IPS-NIHi11 (cell line): ENCODE measurements around the gene RAP2B.

Source experiments
- DNase-seq: peaks from one replicate; pipeline ENCODE4 v3.0.0; 2012; ENCODE audit warnings: mixed read lengths, low spot score

The RAP2B gene

GRCh38 chr3:153160451-153161137 lies 1.4 kb upstream of the RAP2B start:
- DNase-seq = peak; percentile 75

- DNase-seq = peak; percentile 95
Measured at GRCh38 chr3:153161138-153161713, 800 bp upstream of the RAP2B start.

- peak; percentile 42 for DNase-seq
Measured at GRCh38 chr3:153162513-153163392, 727 bp downstream of the RAP2B start.

DNA sequence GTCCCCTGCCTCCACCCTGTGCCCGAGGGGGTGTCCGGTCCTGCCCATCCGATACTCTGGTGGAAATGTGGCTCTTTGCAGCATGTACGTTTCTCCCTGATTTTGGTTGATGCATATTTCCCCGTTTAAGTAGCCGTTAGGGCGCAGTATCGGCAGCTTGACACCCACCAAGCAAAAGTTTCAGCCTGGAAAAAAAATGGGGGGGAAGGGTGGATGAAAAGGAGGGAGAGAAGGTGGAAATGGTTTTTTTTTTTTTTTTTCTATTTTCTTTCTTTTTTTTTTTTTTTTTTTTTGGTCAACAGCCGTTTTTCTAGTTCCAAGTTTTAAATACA lies 1.3 kb downstream of the RAP2B start:
- DNase-seq = peak; percentile 10

DNA sequence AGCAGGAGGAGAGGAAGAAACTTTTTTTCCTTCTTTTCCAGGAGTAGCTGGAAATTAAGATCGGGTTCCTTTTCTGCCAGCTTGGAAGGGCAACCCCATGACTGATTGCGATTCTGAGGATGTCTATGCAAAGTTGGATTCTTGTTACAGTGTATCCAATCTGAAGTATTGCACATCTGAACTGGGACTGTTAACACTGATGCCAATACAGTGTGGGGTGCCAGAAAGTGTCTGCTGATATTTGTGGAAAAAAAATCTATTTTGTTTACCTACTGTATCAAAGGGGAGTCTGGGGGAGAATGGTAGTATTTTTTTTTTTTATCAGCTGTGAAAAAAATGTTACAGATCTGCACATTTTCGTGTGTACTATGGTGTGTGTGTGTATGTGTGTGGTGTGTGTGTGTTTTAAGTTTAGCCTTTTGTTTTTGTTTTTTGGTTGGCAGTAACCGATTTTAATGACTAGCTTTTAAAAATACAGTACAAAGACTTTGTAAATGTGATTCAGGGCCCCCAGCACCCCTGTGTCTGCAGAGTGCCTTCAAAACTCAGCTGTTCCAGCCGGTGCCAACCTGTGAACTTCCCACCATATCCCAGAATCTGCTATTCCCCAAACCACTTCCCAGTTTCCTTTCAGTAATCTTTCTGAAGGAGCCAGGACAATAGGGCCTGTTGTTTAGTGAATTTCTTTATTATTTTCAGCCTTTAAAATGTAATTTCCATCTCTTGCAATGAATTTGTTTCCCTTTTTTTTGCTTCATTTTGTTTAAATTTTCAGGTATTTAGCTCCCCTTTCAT lies 1.9 kb downstream of the RAP2B start:
- DNase-seq = no peak

- no peak for DNase-seq
Measured at GRCh38 chr3:153165261-153165681, 3.2 kb downstream of the RAP2B start.

DNA sequence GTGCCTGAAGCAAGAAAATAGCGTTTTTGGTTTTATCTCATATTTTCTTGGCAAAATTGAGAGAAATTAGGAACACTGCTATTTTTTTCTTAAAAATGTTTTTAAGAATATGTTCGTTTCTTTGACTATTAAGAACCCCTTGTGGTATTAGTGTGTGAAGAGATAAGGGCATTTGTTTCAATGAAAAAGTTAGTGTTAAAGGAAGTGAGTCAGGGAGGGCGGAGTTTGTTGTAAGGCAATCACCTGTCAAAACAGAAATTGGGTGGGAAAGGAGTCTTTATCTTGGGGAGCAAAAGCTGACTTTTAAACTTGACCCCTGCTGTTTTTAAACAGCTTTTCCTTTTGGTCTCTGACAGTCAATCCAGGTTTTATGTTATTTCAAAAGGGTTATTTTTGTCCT lies 4.2 kb downstream of the RAP2B start:
- no peak for DNase-seq

GRCh38 chr3:153166796-153167195 lies 4.8 kb downstream of the RAP2B start:
- DNase-seq = no peak

GRCh38 chr3:153169793-153170383 lies 7.9 kb downstream of the RAP2B start:
- no peak for DNase-seq

DNA sequence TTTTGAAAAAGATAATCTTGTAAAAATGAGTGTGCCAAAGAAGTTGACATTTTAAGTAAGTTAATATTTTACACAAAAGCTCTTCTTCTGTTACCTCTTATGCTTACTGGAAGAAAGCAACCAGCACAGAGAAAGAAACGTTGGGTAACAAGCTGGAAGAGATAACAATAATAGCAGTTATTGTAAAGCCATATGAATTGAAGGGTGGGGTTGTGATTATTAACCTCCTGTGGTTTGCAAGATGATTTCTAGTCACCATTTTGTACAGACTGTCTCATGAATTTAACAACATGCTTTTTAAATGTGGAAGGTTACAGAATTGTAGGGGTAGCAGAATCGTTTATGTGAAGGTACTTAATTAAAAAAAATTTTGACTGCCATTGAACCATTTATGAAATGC lies 9.2 kb downstream of the RAP2B start:
- no peak for DNase-seq

DNA sequence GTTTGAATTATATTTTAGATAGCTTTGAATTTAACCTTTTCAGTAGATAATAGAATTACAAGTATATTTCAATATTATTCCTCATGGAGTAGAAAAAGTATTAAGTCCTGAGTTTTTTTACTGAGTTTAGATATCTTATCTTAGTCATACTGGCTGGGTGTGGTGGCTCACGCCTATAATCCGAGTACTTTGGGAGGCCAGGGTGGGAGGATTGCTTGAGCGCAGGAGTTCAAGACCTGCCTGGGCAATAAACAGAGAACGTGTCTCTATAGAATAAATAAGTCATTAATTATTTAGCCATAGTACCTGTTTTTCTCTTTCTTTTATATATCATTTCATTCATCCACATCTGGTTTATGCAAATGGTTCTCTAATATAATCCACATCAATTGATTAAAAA lies 9.9 kb downstream of the RAP2B start:
- DNase-seq = no peak

DNA sequence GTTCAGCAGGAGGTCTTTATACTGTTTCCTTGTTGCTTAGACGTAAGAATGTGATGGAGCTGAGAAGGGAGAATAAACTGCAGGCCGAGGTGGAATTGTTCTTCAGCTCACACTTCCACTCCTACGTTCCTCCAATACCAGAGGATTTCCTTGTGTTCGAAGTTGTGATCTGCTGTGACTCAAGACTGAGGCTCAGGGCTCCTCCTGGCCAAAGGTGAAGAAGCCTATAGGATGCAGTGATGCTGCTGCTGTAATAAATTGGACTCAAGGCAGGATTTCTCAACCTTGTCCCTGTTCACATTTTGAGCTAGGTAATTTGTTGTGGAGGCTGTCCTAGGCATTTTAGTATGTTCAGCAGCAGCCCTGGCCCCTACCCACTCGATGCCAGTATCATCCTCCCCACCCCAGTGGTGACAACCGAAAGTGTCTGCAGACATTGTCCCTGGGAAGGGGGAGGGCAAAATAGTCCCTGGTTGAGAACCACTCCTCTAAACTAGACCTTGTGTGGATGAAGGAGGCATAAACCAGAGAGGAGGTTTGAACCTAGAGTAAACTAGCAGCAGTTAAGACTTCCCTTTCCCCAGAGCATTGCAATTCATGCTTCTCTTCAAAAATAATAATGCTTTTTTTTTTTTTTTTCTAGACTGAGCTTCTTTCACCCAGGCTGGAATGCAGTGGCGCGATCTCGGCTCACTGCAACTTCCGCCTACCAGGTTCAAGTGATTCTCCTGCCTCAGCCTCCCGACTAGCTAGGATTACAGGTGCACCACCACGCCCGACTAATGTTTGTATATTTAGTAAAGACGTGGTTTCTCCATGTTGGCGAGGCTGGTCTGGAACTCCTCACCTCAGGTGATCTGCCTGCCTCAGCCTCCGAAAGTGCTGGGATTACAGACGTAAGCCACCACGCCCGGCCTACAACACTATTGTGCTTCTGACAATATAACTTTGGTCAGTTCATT lies 11.1 kb downstream of the RAP2B start:
- no peak for DNase-seq

GRCh38 chr3:153173758-153174516 lies 11.9 kb downstream of the RAP2B start:
- DNase-seq = peak; percentile 21

DNA sequence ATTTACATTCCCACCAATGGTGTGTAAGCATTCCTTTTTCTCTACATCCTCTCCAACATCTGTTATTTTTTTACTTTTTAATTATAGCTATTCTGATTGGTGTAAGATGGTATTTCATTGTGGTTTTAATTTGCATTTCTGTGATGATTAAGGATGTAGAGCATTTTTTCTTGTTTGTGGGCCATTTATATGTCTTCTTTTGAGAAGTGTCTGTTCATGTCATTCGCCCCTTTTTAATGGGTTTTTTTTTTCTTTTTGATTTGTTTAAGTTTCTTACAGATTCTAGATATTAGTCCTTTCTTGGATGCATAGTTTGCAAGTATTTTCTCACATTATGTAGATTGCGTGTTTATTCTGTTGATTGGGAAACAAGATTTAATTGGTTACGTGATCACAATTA lies 14.2 kb downstream of the RAP2B start:
- DNase-seq = no peak

GRCh38 chr3:153180860-153181372 lies 18.9 kb downstream of the RAP2B start:
- no peak for DNase-seq

DNA sequence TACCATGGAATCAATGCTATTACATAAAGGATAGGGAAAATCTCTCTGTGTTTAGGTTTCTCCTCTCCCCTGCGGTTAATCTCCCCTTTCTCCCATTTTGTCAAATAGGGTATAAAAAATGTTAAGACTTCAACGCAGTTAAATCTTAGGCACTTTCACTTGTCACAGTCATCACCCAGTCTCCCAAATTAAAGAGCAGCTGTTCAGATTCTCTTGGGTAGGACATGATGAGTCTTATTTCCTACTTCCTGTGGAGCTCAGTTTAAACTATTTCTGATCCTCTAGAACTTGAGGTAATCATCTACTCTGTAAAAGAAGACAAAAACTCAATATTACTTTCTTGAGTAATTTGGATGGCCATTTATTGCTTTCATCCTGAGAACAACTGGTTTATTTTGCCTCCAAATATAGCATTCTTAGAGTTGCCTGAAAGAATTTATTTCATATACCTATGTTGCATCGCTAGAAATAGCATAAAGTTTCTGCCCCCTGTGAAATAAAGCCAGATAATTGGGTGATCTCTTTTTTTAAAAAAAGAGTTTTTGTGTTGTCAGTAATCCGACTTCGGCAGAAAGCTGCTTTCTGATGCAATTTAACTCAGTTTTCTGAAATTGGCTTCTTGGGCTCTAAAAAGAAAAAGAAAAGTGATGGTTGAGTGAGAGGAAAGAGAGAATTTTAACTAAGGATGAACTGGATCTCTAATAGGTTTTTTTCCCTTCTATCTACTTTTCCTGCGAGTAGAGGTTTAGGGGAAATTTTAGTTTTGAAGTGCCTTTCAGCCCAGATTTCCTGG lies 20.7 kb downstream of the RAP2B start:
- DNase-seq = no peak

- DNase-seq = no peak
Measured at GRCh38 chr3:153190923-153191322, 28.9 kb downstream of the RAP2B start.

GRCh38 chr3:153192327-153192726 lies 30.3 kb downstream of the RAP2B start:
- no peak for DNase-seq
